Stomach (tissue), 9 donors: ENCODE data around the gene ERC2. TPM values are rescaled to one million over a fixed set of nuclear protein-coding genes. Genes with fewer than 3 reads are reported as not detected.

Source experiments
- DNase-seq, 2 donors: peaks; one replicate each; pipeline versions ENCODE4 v3.0.0 to v3.0.0-alpha.2; 2013 to 2019
- H3K27ac ChIP-seq, 5 donors: fragments of 200-600 bp in 4 of 5; sonication (generic) in 4 of 5; one replicate each; pipeline ENCODE4 v1.5.1; 2013 to 2019; ENCODE audit warnings: mild to moderate bottlenecking in 1 of 5, moderate library complexity in 1 of 5
- H3K27me3 ChIP-seq, 3 donors: fragments of 200-600 bp; sonication (generic); one replicate each; pipeline ENCODE4 v1.5.1; 2017 to 2019; ENCODE audit warnings: mixed run types in 1 of 3
- H3K36me3 ChIP-seq, 4 donors: fragments of 200-600 bp; sonication (generic); 1 replicate in 3 of 4; 2 replicates in 1 of 4; pipeline ENCODE4 v1.5.1; 2016 to 2019
- H3K4me1 ChIP-seq, 4 donors: fragments of 200-600 bp; sonication (generic); one replicate each; pipeline ENCODE4 v1.5.1; 2016 to 2019
- H3K4me3 ChIP-seq, 4 donors: fragments of 200-600 bp; sonication (generic) in 3 of 4; one replicate each; pipeline ENCODE4 v1.5.1; 2016 to 2019; ENCODE audit warnings: mild to moderate bottlenecking in 1 of 4
- H3K9me3 ChIP-seq, 4 donors: fragments of 200-600 bp; sonication (generic); one replicate each; pipeline ENCODE4 v1.5.1; 2016 to 2019
- CTCF ChIP-seq, 7 experiments: fragments of 450-650 bp in 4 of 7; fragments of 200-600 bp in 3 of 7; sonication (generic) in 3 of 7; IDR thresholded peaks; one replicate each; pipeline ENCODE4 v1.5.1; 2016 to 2019; ENCODE audit warnings: antibody characterized with exemption in 7 of 7, control low read depth in 2 of 7, mild to moderate bottlenecking in 1 of 7
- EP300 ChIP-seq: sonication (generic); formaldehyde crosslinking; IDR thresholded peaks from one replicate; pipeline ENCODE4 v1.6.1; 2017; ENCODE audit warnings: antibody characterized with exemption
- POLR2A ChIP-seq, 4 donors: fragments of 450-650 bp; IDR thresholded peaks; one replicate each; pipeline ENCODE4 v1.6.1; 2016; ENCODE audit warnings: antibody characterized with exemption in 4 of 4, control low read depth in 2 of 4, mild to moderate bottlenecking in 1 of 4, moderate library complexity in 1 of 4
- POLR2AphosphoS5 ChIP-seq, 3 donors: sonication (generic); formaldehyde crosslinking; IDR thresholded peaks; one replicate each; pipeline ENCODE4 v1.6.1; 2016; ENCODE audit warnings: antibody characterized with exemption in 3 of 3
- WGBS, 5 donors: extraction: QIAGEN DNeasy Blood & Tissue Kit in 3 of 5; methylation state at CpG; one replicate each; pipeline versions ENCODE4 v1.1.5 to v1.1.7; 2013 to 2018; 5-methylcytosine and 5-hydroxymethylcytosine counted together
- intact Hi-C: fragments of 100-400 bp; cut with DNase I; formaldehyde crosslinking; loops from one replicate; pipeline ENCODE4 v1.15.1; 2023; ENCODE audit warnings: low total_unique reads
- polyA plus RNA-seq, 3 donors: library from polyadenylated mRNA; stranded (reverse); fragments of 200-250 nt; gene quantifications; one replicate each; pipeline ENCODE4 v1.2.3, GENCODE V29; 2013
- total RNA-seq, 5 donors: library from RNA; depleted of rRNA; stranded (reverse); fragments of >200 nt; gene quantifications; one replicate each; pipeline versions ENCODE4 v1.1.0 to v1.2.3, GENCODE V29; 2014 to 2016
- donor health status: healthy with polysubstance abuse.
- donor health status: Bipolar disorder and iron deficiency.
- donor health status: healthy.

ERC2 gene
- total and polyA plus RNA-seq, 8 donors: 0.43 to 3.1 (median 1.3) TPM; not detected in 2

- WGBS, 5 donors: 90 to 96% (median 94%) methylated on average over 2 of the region's 2 CpGs
- no peaks in the 10 kb centered on the region for H3K9me3 ChIP-seq
- peaks cover 0 to 3% (median 0%) of the 10 kb centered on the region in 3 donors for H3K27me3 ChIP-seq
- H3K27ac ChIP-seq: no peak overlapping the region
- intact Hi-C loops: no loop called here
- H3K36me3 ChIP-seq: no peaks in the 10 kb centered on the region
- no peaks in the 10 kb centered on the region for H3K4me1 ChIP-seq
- TF ChIP-seq EP300 (no peak), CTCF (IDR thresholded peaks at IDR 0.05) (no peak), POLR2A (IDR thresholded peaks at IDR 0.05) (no peak), POLR2AphosphoS5 (IDR thresholded peaks at IDR 0.05) (no peak)
- H3K4me3 ChIP-seq: no peak overlapping the region
- no peak for DNase-seq
Measured at GRCh38 chr3:55726501-55726775, 741.8 kb downstream of the ERC2 start.

DNA sequence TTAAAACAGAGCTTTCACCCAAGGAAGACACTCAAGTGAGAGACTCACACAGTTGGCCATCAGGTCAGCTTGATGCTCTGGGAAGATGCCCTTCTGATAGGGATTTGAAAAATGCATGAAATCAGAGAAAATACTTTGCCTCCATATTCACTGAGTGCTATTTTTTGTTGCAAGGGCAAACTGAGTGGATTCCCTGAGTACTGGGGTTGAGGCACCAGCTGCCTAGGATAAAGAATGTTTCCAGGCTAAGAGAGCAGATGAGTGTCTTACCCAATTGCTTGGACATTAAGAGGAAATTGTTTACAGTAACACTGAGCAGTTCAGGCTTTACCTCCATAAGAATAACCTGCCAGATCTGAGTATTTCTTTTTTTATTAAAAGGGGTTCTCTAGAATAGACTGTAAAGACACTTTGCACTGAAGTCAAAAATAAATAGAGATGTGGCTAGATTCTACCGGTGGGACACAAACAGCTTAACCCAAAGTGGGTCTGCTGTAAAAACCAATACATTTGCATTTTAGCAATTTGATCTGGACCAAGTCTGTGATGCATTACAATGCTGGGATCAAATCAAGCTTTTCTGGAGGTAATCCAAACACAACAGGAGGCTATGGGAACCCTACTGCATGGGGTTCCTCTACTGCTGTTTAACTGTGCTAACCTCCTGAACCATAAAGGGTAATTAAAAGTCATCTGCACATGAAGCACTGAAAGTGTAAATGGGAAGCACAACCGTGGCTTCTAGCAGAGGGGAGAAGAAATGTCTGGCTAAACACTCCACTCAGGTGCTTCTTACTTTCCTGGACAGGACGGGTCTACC is 742.4 kb downstream of the ERC2 start:
- H3K27ac ChIP-seq: no peak overlapping the region
- H3K27me3 ChIP-seq: peaks cover 0 to 6% (median 0%) of the 10 kb centered on the region in 3 donors
- no peaks in the 10 kb centered on the region for H3K9me3 ChIP-seq
- no peak for DNase-seq
- no peaks in the 10 kb centered on the region for H3K4me1 ChIP-seq
- intact Hi-C loops: no loop called here
- H3K4me3 ChIP-seq: no peak overlapping the region
- TF ChIP-seq EP300 (no peak), CTCF (IDR thresholded peaks at IDR 0.05) (no peak), POLR2A (IDR thresholded peaks at IDR 0.05) (no peak), POLR2AphosphoS5 (IDR thresholded peaks at IDR 0.05) (no peak)
- H3K36me3 ChIP-seq: no peaks in the 10 kb centered on the region
- WGBS, 5 donors: 39 to 51% (median 46%) methylated on average over 3 of the region's 3 CpGs

DNA sequence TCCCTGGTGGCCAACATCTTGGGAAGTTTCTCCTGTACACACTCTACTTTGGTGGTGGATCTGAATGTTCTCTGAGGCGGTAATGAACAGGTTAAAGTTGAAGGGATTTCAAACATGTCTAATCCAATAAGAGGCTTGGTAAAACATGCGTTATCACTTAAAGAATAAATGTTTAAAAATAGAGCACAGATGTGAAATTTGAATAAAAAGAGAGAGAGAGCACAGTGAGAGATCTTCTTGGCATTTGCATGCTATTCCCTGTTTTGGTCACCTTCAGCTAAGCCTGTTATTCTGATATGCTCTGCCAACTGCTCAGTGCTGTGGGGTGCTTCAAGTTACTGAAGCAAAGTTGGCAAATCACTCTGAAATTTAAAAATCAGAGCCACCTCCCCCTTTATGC is 743.4 kb downstream of the ERC2 start:
- no peak for DNase-seq
- H3K27me3 ChIP-seq: peaks cover 0 to 13% (median 0%) of the 10 kb centered on the region in 3 donors
- no peaks in the 10 kb centered on the region for H3K36me3 ChIP-seq
- intact Hi-C loops: no loop called here
- no peaks in the 10 kb centered on the region for H3K4me1 ChIP-seq
- no peak overlapping the region for H3K4me3 ChIP-seq
- TF ChIP-seq POLR2A (IDR thresholded peaks at IDR 0.05) (no peak), POLR2AphosphoS5 (IDR thresholded peaks at IDR 0.05) (no peak), EP300 (no peak), CTCF (IDR thresholded peaks at IDR 0.05) (no peak)
- 48 to 70% (median 57%) methylated on average over 2 of the region's 2 CpGs for WGBS, 5 donors
- H3K27ac ChIP-seq: no peak overlapping the region
- H3K9me3 ChIP-seq: no peaks in the 10 kb centered on the region

DNA sequence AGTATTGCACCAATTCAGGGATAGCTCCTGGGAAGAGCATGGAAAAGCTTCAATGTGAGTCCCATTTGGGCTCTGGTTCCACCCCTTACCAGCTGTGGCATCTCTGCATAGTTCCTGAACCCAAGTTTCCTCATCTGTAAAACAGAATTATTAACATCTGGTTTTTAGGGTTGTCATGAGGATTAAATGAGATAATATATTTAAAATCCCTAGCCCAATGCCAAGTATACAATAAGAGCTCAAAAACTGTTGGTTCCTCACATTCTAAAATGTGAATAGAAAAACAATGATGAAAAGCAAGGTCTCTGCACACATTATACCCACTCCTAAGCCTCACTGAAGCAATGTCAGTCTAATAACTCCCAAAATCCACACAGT is 743.9 kb downstream of the ERC2 start:
- no peaks in the 10 kb centered on the region for H3K9me3 ChIP-seq
- no peaks in the 10 kb centered on the region for H3K36me3 ChIP-seq
- intact Hi-C loops: no loop called here
- peaks cover 0 to 13% (median 0%) of the 10 kb centered on the region in 3 donors for H3K27me3 ChIP-seq
- H3K4me1 ChIP-seq: no peaks in the 10 kb centered on the region
- TF ChIP-seq POLR2A (IDR thresholded peaks at IDR 0.05) (no peak), EP300 (no peak), POLR2AphosphoS5 (IDR thresholded peaks at IDR 0.05) (no peak), CTCF (IDR thresholded peaks at IDR 0.05) (no peak)
- DNase-seq: no peak
- no peak overlapping the region for H3K4me3 ChIP-seq
- no peak overlapping the region for H3K27ac ChIP-seq
